Hepatocyte (in vitro differentiated cells): ENCODE measurements around the gene HSPB7. TPM values are rescaled to one million over a fixed set of nuclear protein-coding genes. Genes with fewer than 3 reads are reported as not detected.

Experiments
- DNase-seq: peaks from one replicate; pipeline ENCODE4 v3.0.0-alpha.2; 2016; ENCODE audit warnings: low spot score
- H2AFZ ChIP-seq: fragments of 200-600 bp; sonication (generic); 2 replicates; pipeline ENCODE4 v1.6.0; 2016; ENCODE audit warnings: antibody characterized with exemption, mild to moderate bottlenecking
- H3K27ac ChIP-seq: fragments of 200-600 bp; sonication (generic); 2 replicates; pipeline ENCODE4 v1.5.1; 2016; ENCODE audit warnings: mild to moderate bottlenecking
- H3K27me3 ChIP-seq: fragments of 200-600 bp; sonication (generic); 2 replicates; pipeline ENCODE4 v1.6.1; 2016
- H3K36me3 ChIP-seq: fragments of 200-600 bp; sonication (generic); replicated peaks from 2 replicates; pipeline ENCODE4 v1.5.1; 2016; ENCODE audit warnings: low read depth; ENCODE audit not compliant: insufficient read depth
- H3K4me1 ChIP-seq: fragments of 200-600 bp; sonication (generic); 2 replicates; pipeline ENCODE4 v1.5.1; 2016; ENCODE audit warnings: mild to moderate bottlenecking, moderate library complexity; ENCODE audit not compliant: insufficient read depth
- H3K4me2 ChIP-seq: fragments of 200-600 bp; sonication (generic); 2 replicates; pipeline ENCODE4 v1.6.0; 2016
- H3K4me3 ChIP-seq: fragments of 200-600 bp; sonication (generic); 2 replicates; pipeline ENCODE4 v1.5.1; 2016; ENCODE audit warnings: mild to moderate bottlenecking
- H3K79me2 ChIP-seq: fragments of 200-600 bp; sonication (generic); 2 replicates; pipeline ENCODE4 v1.6.0; 2017; ENCODE audit warnings: mild to moderate bottlenecking
- H3K9me2 ChIP-seq: fragments of 200-600 bp; sonication (generic); replicated peaks from 2 replicates; pipeline ENCODE4 v1.6.0; 2017; ENCODE audit warnings: mild to moderate bottlenecking; ENCODE audit not compliant: insufficient read depth
- H3K9me3 ChIP-seq: fragments of 200-600 bp; sonication (generic); 2 replicates; pipeline ENCODE4 v1.5.1; 2016; ENCODE audit warnings: low read depth, mild to moderate bottlenecking
- H4K20me1 ChIP-seq: fragments of 200-600 bp; sonication (generic); 2 replicates; pipeline ENCODE4 v1.6.0; 2016; ENCODE audit warnings: mild to moderate bottlenecking; ENCODE audit not compliant: insufficient read depth, poor library complexity, severe bottlenecking
- EZH2 ChIP-seq: fragments of 200-600 bp; sonication (generic); IDR thresholded peaks from 2 replicates; pipeline ENCODE4 v1.6.1; 2016; ENCODE audit warnings: antibody characterized with exemption, mild to moderate bottlenecking, borderline replicate concordance
- EZH2phosphoT487 ChIP-seq: fragments of 200-600 bp; sonication (generic); IDR thresholded peaks from one replicate; pipeline ENCODE4 v1.6.1; 2018; ENCODE audit warnings: antibody characterized with exemption, mild to moderate bottlenecking, low read depth, moderate library complexity; ENCODE audit not compliant: unreplicated experiment, severe bottlenecking
- WGBS: methylation state at CpG from one replicate; pipeline ENCODE4 v1.1.6; 2016; ENCODE audit warnings: low lambda C conversion rate; ENCODE audit errors: missing lambda C conversion rate; 5-methylcytosine and 5-hydroxymethylcytosine counted together
- polyA plus RNA-seq: library from polyadenylated mRNA; unstranded; fragments of >200 nt; fragmentation: Nextera tagmentation; extraction: Ambion mirVana; gene quantifications from 2 replicates; pipeline ENCODE4 v1.2.1, GENCODE V29; 2016
- total RNA-seq: library from RNA; depleted of rRNA; stranded (reverse); fragments of >200 nt; gene quantifications from 2 replicates; pipeline ENCODE4 v1.2.3, GENCODE V29; 2014
- TF ChIP-seq, protein P1 (sequence below): fragments of 200-600 bp; sonication (generic); IDR thresholded peaks from 2 replicates; pipeline ENCODE4 v1.5.1; 2016; ENCODE audit warnings: antibody characterized with exemption, mild to moderate bottlenecking; ENCODE audit not compliant: poor library complexity

The HSPB7 gene
- total and polyA plus RNA-seq, 2 experiments from 2014 or later = 17.4 to 59.4 TPM

DNA sequence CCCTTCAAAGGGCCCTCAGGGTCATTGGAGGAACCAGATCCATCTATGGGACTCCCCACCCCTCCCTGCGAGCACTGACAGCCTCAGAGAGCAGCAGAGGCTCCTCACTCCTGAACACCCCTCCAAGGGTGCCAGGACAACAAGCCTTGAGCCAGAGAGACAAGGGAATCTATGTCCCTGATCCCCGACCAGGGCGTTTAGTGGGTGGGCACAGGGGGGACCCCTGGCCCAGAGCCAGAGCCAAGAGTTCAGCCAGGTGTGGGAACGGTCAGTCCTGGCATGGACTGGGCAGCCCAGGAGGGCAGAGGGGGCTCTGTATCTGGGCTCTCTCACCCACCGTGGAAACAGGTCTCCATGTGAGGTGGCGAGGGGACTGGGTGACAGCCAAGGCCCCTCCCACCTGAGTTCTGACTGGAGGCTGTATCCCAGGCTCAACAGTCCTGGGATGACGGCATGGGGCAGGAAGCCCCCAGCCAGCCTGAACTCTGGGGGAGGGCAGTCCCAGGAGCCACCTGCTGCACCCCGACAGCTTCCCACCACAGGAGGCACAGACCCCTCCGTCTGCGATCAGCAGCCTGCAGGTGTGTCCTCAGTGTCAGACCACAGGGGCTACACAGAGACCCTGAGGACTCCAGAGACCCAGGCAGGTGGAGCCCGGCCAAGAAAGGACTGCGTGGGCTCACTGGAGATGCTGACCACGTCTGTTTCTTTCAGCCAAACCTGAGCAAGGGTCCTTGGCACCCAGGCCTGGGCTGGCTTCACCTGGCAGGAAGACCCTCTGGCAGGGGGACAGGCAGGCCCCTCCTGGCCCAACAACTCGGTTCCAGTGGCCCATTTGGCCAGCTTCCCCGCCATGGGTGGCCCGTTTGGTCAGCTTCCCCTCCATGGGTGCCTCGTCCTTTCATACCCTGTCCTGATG, 25.0 kb downstream of the HSPB7 start:
- H3K9me2 ChIP-seq = no peaks in the 10 kb centered on the region
- 89% methylated on average over 17 of the region's 17 CpGs for WGBS
- TF ChIP-seq EZH2phosphoT487 (no peak), EZH2 (no peak)
- TF ChIP-seq, protein P1, sequence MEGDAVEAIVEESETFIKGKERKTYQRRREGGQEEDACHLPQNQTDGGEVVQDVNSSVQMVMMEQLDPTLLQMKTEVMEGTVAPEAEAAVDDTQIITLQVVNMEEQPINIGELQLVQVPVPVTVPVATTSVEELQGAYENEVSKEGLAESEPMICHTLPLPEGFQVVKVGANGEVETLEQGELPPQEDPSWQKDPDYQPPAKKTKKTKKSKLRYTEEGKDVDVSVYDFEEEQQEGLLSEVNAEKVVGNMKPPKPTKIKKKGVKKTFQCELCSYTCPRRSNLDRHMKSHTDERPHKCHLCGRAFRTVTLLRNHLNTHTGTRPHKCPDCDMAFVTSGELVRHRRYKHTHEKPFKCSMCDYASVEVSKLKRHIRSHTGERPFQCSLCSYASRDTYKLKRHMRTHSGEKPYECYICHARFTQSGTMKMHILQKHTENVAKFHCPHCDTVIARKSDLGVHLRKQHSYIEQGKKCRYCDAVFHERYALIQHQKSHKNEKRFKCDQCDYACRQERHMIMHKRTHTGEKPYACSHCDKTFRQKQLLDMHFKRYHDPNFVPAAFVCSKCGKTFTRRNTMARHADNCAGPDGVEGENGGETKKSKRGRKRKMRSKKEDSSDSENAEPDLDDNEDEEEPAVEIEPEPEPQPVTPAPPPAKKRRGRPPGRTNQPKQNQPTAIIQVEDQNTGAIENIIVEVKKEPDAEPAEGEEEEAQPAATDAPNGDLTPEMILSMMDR = no peak
- H3K4me3 ChIP-seq = no peak overlapping the region
- no peak overlapping the region for H3K27ac ChIP-seq
- H3K4me2 ChIP-seq = no peak overlapping the region
- H3K9me3 ChIP-seq = no peaks in the 10 kb centered on the region
- H3K79me2 ChIP-seq = no peaks in the 10 kb centered on the region
- H2AFZ ChIP-seq = no peak overlapping the region
- no peaks in the 10 kb centered on the region for H4K20me1 ChIP-seq
- no peaks in the 10 kb centered on the region for H3K4me1 ChIP-seq
- H3K27me3 ChIP-seq = no peaks in the 10 kb centered on the region
- no peaks in the 10 kb centered on the region for H3K36me3 ChIP-seq
- no peak for DNase-seq

DNA sequence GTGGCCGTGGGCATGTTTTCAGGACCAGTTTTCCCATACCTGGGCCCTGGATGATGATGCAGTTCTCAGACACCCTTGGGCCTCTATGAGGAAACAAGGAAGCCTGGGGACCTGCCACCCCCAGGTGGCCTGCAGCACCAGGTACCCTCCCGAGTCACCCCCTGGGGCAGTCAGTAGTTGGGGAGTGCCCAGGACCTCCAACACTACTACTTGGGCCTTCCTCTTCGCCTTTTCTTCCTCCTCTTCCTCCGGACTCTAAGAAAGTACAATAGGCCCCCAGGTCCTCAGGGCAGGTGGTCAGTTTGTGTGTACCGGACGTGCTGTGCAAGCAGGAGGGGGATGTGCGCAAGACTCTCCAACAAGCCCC, 25.7 kb downstream of the HSPB7 start:
- no peak overlapping the region for H3K4me3 ChIP-seq
- H4K20me1 ChIP-seq = no peaks in the 10 kb centered on the region
- WGBS = 89% methylated on average over 7 of the region's 7 CpGs
- H3K9me3 ChIP-seq = no peaks in the 10 kb centered on the region
- H3K79me2 ChIP-seq = no peaks in the 10 kb centered on the region
- DNase-seq = no peak
- no peak overlapping the region for H2AFZ ChIP-seq
- no peaks in the 10 kb centered on the region for H3K4me1 ChIP-seq
- TF ChIP-seq EZH2phosphoT487 (no peak), EZH2 (no peak)
- TF ChIP-seq, protein P1 = no peak
- no peak overlapping the region for H3K27ac ChIP-seq
- no peaks in the 10 kb centered on the region for H3K9me2 ChIP-seq
- H3K36me3 ChIP-seq = no peaks in the 10 kb centered on the region
- H3K4me2 ChIP-seq = no peak overlapping the region
- no peaks in the 10 kb centered on the region for H3K27me3 ChIP-seq

DNA sequence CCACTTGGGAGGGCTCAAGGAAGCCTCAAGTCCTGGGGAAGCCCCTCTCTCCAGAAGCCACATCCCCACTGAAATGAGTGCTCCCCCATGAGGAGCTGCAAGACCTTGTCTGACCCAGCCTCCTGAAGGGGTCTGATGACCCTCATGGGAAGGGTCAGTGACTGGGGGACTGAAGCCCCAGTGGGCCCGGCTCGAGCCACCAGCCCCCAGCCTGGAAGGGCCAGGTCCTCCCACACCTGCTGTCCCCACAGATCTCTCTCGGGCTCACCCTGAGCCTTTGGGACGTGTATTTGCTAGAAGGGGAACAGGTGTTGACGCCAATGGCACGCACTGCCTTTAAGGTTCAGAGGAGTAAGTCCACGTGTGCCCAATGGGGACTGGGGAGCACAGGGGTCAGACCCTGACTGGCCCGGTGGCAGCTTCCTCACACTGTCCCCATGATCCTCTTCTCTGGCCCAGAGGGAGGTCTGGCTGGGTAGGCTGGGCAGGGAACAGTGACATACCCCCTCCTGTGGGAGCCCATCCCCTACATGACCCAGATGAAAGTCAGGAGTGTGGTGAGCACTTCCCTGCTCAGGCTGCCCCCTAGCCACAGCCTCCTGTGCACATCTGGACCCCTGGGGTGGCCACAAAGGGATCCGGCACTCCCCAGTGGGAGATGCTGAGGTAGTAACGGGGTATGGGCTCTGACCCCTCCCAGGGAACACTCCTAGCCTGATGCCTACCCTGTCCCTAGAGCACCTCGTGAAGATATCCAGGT, 26.2 kb downstream of the HSPB7 start:
- Histone ChIP-seq H3K79me2 (no peaks in the 10 kb centered on the region), H3K9me2 (no peaks in the 10 kb centered on the region), H3K36me3 (no peaks in the 10 kb centered on the region), H3K27ac (no peak overlapping the region), H3K4me1 (no peaks in the 10 kb centered on the region), H3K27me3 (no peaks in the 10 kb centered on the region), H3K9me3 (no peaks in the 10 kb centered on the region), H3K4me3 (no peak overlapping the region), H4K20me1 (no peaks in the 10 kb centered on the region), H2AFZ (no peak overlapping the region), H3K4me2 (no peak overlapping the region)
- 91% methylated on average over 11 of the region's 11 CpGs for WGBS
- TF ChIP-seq EZH2 (no peak), EZH2phosphoT487 (no peak)
- TF ChIP-seq, protein P1 = no peak
- DNase-seq = no peak
